ENCODE measurements around the gene ENOX1.
"Not testable (repeated sequence)": the region's sequence is repeated elsewhere in the genome, so short reads cannot be mapped to it uniquely, and the experiment has no call there.

The ENOX1 gene

DNA sequence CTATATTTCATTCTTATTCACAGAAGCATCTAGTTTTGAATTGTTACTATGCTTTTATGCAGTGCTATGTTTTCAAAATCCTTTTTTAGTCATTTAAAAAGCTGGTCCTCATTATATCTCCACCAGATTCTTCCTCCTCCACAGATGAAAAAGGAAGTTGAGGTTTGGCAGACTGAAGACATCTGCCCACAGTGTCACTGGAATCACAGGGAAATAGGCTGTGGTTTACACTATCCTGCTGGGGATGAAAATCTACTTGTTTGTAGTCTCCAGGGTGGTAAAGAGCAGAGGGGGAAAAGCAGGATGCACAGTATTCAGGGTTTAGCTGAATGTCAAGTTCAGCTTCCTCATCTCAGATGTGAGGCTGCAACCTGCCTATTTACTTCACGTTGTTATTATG, 412.2 kb downstream of the ENOX1 start:
- no peak for DNase-seq

GRCh38 chr13:43373400-43373799, 413.4 kb downstream of the ENOX1 start:
- no peak for DNase-seq

GRCh38 chr13:43370842-43371241, 415.9 kb downstream of the ENOX1 start:
- no peak for DNase-seq

DNA sequence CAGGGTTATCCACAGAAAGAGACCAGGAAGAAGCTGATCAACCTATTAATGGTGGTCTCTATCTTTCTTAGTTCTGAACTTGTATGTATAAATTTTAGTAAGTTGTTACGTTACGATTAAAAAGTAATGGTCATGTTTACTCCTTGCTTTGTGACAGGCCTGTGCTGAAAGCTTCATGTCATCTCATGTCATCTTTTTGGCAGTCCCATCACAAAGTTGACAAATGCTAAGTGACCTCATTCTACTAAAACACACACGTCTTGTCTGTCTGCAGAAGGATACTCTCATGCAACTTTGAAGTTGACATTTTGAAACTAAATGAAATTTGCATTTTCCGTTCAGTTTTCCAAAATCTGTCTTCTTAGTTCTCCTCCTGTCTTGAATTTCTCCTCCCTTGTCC, 417.5 kb downstream of the ENOX1 start:
- no peak for DNase-seq

GRCh38 chr13:43368003-43368402, 418.8 kb downstream of the ENOX1 start:
- no peak for DNase-seq

GRCh38 chr13:43365039-43365344, 421.8 kb downstream of the ENOX1 start:
- no peak for DNase-seq

DNA sequence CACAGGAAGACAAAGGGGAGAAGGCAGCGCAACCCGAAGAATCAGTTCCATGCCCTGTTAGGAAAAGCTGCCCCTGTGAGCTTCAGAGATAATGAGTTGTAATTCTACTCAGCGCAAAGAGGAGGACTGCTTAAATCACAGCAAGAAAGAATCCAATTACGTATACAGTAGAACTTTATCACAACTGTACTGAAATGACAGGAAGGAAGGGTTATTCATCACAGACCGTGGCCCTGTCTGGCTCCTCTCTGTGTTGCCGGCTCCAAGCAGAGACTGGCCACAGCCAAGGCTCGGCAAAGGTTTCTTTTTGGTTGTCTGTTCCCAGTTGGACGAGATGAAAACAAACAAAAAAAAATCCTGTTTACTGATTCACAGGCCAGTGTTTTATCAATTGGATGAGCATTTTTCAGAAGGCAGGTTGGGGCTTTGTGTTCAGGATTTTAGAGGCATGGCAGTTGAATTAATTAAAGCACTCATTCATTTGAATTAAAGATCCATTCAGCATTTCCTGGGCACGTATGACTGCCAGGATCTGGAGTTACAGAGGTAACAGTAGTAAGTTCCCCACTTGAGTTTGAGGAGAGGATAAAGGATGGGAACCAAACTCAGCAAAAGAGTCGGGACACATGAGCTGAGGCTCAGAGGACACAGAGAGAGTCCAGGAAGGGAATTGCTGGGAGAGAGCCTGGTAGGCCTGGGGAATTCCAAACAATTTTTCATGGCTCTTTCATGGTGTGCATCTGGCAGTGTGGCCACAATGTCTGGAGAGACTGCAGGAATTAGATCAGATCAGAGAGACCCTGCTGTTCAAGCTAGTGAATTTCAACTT, 422.3 kb downstream of the ENOX1 start:
- no peak for DNase-seq

GRCh38 chr13:43363156-43363953, 423.4 kb downstream of the ENOX1 start:
- DNase-seq, result no peak

DNA sequence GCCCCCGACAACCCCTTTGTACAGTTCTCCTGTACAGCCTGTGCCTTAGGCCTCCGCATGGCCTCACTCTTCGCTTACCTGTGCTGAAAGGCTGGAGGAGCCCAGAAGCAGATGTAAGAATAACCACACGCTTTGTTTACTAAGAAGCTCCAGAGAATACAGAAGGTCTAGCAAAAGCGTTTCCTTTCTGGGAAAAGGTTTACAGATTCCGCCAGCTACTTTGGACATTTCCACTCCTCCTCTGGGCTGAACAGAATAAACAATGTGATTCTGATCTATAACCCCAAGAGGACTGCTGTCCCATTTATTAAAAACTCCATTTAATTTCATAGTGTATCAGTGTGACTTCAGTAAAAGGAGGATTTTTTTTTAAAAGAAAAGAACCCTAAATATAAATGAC, 424.2 kb downstream of the ENOX1 start:
- no peak for DNase-seq

DNA sequence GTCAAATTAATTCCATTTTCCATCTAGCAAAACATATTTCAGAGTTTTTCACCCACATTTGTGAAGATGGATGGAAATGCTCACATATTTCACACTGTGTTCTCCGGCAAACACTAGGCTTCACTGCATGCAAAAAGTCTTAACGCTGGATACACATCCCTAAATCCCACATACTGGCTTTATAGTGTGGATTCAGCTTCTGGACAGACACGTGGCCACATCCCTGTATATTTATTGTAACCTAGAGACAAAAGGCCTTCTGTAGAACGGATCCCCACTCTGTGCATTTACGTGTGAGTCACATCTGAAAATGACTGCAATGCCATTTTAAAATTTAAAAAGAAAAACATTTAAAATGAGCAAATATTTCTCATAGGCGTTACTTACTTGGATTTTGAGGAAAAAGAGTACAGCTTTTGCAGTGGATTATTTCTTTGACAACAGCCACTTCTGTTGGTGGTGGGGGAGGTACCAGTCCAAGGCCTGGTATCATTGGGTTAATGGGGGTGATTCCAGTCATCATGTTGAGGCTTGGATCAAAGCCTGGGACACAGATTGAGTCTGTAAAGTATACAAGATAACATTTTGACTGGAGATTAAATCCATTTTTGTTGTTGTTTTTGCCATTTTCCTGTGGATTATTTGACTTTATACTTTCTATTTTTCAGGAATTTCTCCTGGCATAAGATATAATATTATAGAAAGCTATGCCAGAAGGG, 425.7 kb downstream of the ENOX1 start:
- no peak for DNase-seq

DNA sequence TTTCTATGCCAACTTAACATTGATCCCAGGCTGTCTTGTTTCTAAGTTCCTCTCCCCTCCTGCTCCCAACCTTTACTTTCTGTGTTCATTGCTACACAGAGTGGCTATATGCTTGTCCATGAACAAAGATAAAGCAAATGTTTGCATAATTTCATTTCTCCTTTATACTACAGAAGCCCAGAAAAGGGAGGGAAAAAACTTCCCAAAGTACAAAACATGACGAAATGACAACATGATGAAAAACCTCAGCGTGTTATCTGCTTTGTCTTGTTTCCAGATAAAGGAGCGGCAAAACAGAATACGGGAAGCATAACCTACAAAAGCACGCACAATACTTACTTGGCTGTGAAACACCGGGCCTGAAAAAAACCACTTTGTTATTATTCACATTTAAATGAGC, 426.6 kb downstream of the ENOX1 start:
- no peak for DNase-seq

GRCh38 chr13:43359536-43359935, 427.2 kb downstream of the ENOX1 start:
- no peak for DNase-seq

DNA sequence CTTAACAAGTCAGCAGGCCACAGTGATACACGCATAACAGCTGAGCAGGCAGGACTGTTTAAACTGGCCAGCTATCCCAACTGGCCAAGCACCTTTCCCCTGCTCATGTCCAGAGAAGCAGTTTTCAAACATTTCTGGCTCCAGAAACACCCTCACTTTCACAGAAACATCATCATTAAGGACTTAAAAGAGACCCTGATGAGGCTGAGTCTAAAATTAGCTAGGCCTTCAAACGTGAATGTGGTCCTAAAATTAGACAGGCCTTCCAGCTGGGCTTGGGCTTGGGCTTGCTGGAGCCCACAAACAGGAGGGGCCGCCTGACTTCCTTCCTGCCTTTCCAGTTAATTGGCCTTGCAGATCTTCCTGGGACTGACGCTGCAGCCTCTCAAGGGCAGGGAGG, 429.2 kb downstream of the ENOX1 start:
- no peak for DNase-seq

DNA sequence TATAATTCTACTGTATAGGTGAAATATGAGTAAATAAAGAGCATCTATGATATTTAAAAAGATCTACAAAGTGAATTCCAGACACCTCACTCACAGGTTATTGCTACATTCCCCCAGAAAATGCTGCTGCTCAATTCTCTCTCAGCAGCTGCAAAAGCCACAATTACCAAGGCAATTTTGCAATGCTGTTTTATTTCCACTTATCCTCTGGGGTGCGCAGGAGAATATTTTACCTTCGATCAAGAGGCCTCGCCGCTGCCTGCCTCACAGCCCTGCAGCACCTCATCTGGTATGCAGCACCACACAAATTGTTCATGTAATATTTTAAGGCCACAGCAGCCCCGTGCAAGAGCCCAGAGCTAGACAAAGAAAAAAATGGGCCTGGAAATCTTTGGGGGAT, 430.2 kb downstream of the ENOX1 start:
- DNase-seq, result no peak

DNA sequence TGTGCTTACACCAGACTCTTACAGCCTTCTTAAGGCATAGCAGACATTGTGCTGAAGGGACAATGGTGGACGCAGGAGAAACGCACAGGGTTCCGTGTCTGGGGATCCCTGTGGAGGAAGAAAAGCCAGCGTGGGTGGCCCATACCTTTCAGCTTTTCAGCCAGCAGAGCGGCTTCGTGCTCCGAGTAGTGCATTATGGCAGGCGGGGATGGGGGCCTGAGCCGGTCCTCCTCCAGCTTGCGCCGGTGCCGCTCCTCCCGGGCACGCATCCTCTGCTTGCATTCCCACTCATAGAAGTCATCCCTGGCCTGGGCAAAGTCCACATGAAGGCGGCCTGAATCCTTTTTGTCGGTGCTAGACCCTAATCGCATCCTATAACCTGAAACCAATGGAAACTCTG, 431.0 kb downstream of the ENOX1 start:
- no peak for DNase-seq

- no peak for DNase-seq
Observed at GRCh38 chr13:43354153-43354945, 432.4 kb downstream of the ENOX1 start.

DNA sequence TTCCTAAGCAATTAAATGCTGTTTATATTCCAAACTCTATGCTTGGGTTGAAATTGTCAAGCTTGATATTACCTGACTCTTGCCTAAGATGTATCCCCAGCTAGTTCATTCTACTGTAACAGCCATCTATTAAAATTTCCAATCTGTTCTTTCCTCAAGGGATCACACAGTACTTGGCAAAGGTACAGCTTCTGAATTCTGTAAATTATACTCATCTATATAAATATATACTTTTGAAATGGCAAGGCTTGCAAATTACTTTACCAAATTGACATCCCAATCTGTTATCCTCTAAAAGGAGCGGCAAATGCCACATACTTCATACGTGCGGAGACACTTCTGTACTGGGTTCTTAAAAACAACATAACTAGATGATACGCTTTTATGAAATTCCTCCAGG, 433.1 kb downstream of the ENOX1 start:
- DNase-seq, result no peak

- DNase-seq, result not testable (repeated sequence)
Observed at GRCh38 chr13:43351612-43352011, 435.2 kb downstream of the ENOX1 start.

- no peak for DNase-seq
Observed at GRCh38 chr13:43348397-43348796, 438.4 kb downstream of the ENOX1 start.

GRCh38 chr13:43347877-43348276, 438.9 kb downstream of the ENOX1 start:
- DNase-seq, result no peak

DNA sequence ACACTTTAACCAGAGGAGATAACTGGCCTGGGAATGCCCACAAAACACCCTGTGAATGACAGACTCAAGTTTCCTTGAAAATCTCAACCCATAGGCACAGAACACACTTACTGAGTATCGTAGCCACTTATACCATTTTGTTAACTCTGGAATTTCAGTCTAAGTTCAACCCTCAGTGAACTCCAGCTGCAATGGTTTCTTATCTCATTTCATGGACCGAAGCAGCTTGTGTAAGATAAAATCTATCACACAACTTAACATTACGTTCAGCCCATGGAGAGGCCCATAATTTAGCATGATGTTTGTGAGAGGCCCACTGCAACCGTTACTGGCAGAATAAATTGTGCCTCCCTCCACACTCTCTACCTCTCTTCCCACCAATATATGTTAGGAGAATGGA, 440.3 kb downstream of the ENOX1 start:
- no peak for DNase-seq

- no peak for DNase-seq
Observed at GRCh38 chr13:43343645-43344044, 443.1 kb downstream of the ENOX1 start.

Measured in effector CD8-positive, alpha-beta T cell (primary cell).